HG03025 (cell line): ENCODE data around the gene CCDC73.
"Not testable (repeated sequence)": the region's sequence is repeated elsewhere in the genome, so short reads cannot be mapped to it uniquely, and the experiment has no call there.

Source experiments
- ATAC-seq: cut with Tn5 transposase; IDR thresholded peaks from one replicate; pipeline ENCODE4 v1.9.1; 2021; ENCODE audit warnings: mild to moderate bottlenecking, moderate library complexity; ENCODE audit not compliant: unreplicated experiment, low FRiP score

The CCDC73 gene

DNA sequence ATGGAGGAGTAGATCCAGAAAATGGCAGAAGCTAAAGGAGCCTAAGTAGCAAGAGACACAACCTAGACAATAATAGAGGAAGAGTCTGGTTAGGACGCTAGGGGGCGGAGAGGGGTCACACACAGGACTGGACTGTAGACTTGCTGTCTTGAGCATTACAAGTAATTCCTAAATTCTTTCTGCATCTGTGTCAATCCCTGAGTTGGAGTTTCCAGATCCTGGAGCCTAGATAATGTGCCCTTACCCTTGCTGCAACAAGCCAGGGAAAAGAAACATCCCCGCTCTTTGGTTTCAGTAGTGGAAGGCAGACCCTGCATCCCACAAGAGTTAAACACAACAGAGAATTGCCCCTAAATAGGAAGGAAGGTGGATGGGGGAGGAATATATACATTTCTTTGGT is 14.9 kb upstream of the CCDC73 start:
- peak; percentile 82 for ATAC-seq

DNA sequence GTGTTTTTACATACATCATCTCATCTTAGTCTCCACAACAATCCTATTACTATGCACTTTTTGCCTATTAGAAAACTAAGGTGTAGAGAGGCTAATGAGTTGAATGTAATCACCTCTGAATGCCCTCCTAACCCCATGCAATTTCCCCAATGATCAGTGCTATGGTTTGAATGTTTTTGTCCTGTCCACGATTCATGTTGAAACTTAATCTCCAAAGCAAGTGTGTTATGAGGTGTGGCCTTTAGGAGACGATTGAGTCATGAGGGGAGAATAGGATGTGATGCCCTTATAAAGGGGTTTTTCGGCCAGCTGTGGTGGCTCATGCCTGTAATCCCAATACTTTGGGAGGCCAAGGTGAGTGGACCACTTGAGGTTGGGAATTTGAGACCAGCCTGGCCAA is 2.0 kb upstream of the CCDC73 start:
- ATAC-seq, result no peak

- no peak for ATAC-seq
These were observed 1.4 kb downstream of the CCDC73 start for GRCh38 chr11:32792948-32793475.

GRCh38 chr11:32792111-32792947 is 2.1 kb downstream of the CCDC73 start:
- ATAC-seq, result no peak

- ATAC-seq, result no peak
These were observed 3.5 kb downstream of the CCDC73 start for GRCh38 chr11:32790916-32791315.

DNA sequence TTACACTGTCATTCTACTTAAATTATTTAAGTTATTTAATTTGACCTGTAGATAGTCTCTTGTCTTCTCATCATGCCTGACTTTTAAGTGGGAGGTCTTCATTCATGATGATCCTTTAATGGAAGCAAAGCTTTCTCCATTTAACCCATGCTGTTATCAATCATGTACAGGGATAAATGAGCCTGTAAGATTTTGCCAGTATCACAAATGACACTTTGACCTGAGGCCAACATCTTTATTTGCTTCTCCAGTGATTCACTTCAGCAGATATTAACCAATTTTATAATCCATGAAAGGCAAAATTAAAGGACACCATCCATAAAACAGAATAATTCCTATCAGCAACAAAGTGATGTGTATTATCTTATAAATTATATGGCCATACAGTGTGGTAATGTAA is 7.7 kb downstream of the CCDC73 start:
- ATAC-seq, result no peak

DNA sequence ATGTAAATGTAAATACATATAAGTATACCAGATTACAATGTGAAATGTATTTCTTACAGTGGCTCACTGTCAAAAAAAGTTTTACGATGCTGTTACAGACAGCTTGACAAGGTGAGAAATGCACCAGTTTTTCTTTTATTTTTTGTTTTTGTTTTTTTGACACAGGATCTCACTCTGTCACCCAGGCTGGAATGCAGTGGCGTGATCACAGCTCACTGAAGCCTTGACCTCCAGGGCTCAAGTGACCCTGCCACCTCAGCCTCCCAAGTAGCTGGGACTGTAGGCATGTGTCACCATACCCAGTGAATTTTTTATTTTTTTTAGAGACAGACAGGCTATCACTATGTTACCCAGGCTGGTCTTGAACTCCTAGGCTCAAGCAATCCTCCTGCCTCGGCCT is 9.2 kb downstream of the CCDC73 start:
- no peak for ATAC-seq

DNA sequence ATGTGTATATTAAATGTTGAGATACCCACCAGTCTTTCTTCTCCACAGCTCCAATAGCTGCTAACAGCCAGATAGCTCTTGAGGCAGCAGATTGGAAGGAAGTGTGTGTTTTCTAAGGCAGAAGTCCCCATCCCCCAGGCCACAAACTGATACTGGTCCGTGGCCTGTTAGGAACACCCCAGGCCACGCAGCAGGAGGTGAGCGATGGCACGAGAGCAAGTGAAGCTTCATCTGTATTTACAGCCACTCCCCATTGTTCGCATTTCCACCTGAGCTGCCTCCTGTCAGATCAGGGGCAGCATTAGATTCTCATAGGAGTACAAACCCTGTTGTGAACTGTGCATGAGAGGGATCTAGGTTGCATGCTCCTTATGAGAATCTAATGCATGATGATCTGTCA is 12.7 kb downstream of the CCDC73 start:
- ATAC-seq, result no peak

GRCh38 chr11:32780839-32781238 is 13.6 kb downstream of the CCDC73 start:
- ATAC-seq, result not testable (repeated sequence)

DNA sequence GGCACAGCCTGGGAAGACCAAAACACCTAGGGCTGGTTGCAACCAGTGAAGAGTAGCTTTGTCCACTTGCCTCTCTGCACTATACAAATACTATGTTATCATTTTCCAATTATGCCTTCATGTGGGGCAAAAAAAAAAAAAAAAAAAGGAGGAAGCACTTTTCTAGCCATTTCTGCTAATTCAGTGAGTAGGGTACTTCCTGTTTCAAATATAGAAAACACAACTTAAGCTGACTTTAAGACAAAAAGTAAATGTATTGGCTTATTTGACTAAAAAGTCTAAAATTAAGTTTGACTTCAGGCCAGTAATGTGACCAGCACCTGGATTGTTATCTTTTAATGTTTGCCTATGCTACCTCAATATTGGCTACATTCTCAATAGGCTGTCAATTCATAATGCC is 15.3 kb downstream of the CCDC73 start:
- no peak for ATAC-seq

- no peak for ATAC-seq
These were observed 18.6 kb downstream of the CCDC73 start for GRCh38 chr11:32775908-32776307.

GRCh38 chr11:32774081-32774480 is 20.4 kb downstream of the CCDC73 start:
- ATAC-seq, result no peak

GRCh38 chr11:32772731-32773130 is 21.7 kb downstream of the CCDC73 start:
- ATAC-seq, result no peak

DNA sequence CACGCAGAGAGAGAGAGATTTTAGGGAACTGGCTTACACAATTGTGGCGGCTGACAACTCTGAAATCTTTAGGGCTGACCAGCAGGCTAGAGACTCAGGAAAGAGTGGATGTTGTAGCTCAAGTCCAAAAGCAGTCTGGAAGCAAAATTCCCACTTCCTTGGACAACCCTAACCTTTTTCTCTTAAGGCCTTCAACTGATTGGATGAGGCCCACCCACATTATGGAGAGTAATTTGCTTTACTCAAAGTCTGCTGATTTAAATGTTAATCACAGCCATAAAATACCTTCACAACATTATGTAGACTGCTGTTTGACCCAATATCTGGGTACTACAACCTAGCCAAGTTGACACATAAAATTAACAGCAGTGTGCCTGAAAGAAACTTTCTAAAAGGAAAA is 32.7 kb downstream of the CCDC73 start:
- not testable (repeated sequence) for ATAC-seq

DNA sequence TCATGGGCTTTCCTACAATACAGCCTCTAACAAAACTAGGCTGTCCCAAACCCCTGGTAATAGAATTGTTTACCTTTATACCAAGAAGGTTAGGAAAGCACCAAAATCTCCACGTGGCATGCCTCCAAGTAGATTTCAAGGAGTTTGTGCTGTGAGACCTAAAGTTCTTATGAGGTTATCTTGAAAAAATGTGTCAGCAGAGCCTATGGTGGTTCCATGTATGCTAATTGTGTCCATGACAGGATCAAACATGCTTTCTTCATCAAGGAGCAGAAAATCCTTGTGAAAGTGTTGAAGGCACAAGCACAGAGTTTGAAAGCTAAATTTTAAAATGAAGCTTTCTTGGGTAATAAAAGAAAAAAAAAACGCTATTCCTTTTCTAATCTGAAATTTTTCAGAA is 36.2 kb downstream of the CCDC73 start:
- ATAC-seq, result no peak

GRCh38 chr11:32753181-32753580 is 41.3 kb downstream of the CCDC73 start:
- ATAC-seq, result not testable (repeated sequence)

DNA sequence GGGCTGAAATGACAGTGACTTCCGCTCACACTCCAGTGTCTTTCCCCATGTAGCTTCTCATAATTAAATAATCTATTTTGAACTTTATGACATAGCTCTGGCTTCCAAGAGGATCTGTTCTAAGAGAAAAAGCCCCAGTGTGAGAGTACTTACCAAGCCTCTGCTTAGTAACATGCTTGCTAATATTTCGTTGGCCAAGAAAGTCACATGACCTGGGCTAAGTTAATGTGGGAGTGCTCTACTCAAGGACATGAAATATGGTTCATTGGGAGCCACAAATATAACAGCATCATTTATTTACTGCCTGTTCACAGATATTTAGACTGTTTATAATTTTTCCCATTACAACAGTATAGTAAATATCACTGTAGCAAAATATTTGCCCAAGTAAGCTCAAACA is 42.5 kb downstream of the CCDC73 start:
- no peak for ATAC-seq

- no peak for ATAC-seq
These were observed 43.1 kb downstream of the CCDC73 start for GRCh38 chr11:32751381-32751780.

DNA sequence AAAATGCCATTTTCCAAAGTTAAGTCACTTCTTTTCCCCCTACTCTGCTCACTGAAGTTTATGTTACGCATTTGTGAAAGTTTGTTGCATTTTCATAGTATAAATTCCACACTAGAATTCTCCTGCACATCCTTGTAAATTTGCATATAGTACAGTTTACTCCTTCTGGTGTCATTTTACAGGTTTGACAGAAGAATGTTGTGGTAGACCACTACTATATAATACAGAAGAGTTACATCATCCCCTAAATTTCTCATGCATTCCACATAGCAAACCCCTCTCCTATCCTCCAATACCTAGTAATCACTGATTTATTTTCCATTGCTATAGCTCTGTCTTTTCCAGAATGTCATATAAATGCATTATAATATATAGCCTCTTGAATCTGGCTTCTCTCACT is 64.5 kb downstream of the CCDC73 start:
- ATAC-seq, result no peak

DNA sequence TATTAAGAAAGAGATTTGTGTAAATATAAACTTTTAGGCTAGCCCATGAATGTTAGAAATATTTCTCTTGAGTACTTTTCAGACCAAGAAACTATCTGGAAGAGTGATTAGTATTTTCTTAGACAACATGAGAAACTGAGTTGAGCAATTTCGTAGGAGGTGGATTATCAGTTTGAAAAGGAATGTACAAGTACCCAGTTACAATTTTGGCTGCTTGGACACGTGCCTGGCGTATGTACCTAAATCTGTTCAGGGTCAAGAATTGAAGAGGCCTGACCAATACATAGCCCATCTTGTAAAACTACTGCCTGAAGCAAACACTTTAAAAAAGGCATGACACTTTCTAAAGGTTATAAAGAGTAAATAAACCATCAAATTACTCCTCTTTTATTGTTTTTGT is 71.1 kb downstream of the CCDC73 start:
- ATAC-seq, result no peak

DNA sequence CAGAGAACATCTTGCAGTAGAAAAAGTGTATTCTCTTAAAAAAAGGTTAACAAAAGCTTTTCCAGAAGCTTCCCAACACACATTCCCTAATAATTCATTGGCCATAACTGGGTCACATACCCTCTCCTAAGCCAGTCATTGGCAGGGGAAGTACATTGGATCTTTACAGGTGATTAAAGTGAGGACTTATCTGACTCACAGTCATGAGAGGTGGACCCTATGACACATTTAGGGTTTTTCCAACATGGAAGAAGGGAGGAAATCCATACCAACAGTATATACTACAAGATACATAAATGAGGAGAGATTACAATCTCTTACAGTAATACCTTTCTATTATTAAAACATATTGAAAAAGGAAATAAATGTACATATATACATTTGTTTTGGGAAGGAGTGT is 72.2 kb downstream of the CCDC73 start:
- no peak for ATAC-seq

GRCh38 chr11:32713496-32713895 is 81.0 kb downstream of the CCDC73 start:
- ATAC-seq, result no peak
